Medulla oblongata (tissue), 1 donor: Measurements from ENCODE around the gene PTPRA.
A peak's percentile ranks its signal among the peaks of the same experiment; 100 is the strongest.
"Not testable (repeated sequence)": the region's sequence is repeated elsewhere in the genome, so short reads cannot be mapped to it uniquely, and the experiment has no call there.

ENCODE experiments used
- DNase-seq: peaks from one replicate; pipeline ENCODE4 v3.0.0-alpha.2; 2015; ENCODE audit errors: extremely low spot score

PTPRA gene

DNA sequence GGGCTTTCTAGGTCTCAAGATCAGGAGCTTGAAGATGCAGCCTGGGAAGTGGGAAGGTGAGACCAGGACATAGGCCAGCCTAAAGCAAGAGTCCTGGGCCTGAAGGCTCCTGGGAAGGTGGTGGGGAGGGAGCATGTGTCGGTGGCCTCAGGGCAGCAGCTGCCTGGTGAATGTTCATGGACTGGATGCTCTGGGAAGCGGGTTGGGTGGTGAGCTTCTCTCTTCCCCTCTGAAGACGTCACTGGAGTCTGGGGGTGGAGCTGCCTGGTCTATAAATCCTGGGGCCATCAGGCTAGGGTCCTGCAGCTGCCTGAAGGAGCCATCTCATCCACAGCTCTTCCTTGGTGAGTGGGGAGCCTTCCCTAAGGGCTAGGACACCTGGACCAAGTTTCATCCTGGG is 170.0 kb downstream of the PTPRA start, which contains the start of gene GNRH2:
Gene GNRH2, plus strand, starts transcription at position 301 of the 400 bp plus-strand sequence. CDS start 793 bp downstream, outside the sequence.
- no peak for DNase-seq

DNA sequence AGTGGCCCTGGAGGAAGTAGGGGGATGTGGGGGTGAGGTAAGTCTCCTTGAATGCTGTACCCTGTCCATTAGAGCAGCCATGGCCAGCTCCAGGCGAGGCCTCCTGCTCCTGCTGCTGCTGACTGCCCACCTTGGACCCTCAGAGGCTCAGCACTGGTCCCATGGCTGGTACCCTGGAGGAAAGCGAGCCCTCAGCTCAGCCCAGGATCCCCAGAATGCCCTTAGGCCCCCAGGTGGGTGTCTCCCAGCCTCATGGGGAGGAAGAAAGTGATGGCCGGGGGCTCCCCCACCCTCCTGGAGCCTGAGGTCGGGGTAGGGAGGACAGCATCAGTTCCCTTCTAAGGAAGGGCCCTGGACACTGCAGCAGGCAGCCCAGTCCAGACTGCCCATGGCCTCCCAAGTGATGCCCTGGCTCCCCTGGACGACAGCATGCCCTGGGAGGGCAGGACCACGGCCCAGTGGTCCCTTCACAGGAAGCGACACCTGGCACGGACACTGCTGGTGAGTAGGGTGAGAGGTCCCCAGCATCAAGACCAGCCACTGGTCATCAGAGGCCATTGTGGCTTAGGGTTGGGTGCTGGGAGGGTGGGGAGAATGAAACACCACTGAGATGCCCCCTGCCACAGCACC is 171.2 kb downstream of the PTPRA start:
- no peak for DNase-seq

- no peak for DNase-seq
Measured at GRCh38 chr20:3045042-3045815, 171.9 kb downstream of the PTPRA start.

DNA sequence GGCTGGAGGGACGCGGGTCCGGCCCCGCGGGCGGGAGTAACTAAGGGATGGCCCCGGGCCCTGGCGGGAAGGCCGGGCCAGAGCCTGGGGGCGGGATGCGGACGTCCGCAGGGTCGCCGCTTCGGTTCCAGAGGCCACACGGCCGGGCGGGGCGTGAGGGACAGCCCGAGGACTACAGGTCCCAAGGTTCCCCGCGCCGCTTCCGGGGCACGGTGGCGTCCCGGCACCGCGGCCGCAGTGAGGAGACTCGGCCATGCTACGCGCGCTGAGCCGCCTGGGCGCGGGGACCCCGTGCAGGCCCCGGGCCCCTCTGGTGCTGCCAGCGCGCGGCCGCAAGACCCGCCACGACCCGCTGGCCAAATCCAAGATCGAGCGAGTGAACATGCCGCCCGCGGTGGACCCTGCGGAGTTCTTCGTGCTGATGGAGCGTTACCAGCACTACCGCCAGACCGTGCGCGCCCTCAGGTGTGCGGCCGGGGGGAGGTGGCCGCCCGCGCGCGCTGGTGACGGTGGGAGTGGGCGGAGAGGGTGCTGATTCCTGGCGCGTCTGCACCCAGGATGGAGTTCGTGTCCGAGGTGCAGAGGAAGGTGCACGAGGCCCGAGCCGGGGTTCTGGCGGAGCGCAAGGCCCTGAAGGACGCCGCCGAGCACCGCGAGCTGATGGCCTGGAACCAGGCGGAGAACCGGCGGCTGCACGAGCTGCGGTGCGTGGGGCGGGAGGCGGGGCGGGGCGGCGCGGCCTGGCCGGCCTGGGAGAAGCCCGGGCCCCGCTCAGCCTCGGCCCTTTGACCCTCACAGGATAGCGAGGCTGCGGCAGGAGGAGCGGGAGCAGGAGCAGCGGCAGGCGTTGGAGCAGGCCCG is 172.8 kb downstream of the PTPRA start, which contains the start of gene MRPS26:
Gene MRPS26, plus strand, starts transcription at position 237 of the 861 bp plus-strand sequence. Its CDS starts 17 bp downstream, at position 254.
- DNase-seq: peak; percentile 92

DNA sequence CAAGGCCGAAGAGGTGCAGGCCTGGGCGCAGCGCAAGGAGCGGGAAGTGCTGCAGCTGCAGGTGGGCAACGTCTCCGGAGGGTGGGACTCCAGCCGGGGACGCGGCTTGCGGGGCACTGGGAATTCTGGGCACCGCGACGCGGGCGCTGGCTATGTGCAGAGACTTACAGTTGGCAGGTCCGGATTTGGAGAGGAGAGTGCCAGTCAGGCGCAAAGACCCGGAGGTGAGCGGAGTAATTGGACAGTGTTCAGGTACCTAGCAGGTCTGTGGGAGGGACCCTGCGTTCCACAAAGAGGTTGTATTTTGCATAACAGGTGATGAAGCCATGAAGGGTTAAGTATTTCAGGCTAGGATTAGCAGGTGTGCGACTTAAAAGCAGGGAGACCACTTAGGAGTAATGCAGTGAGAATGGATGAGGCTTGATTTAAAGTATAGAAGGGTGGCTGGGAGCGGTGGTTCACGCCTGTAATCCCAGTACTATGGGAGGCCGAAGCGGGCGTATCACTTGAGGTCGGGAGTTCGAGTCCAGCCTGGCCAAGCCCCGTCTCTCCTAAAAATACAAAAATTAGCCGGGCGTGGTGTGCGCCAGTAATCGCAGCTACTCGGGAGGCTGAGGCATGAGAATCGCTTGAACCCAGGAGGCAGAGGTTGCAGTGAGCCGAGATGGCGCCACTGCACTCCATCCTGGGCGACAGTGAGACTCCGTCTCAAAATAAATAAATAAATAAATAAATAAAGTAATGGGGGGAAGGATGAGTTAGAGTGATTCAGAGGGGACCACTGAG is 173.6 kb downstream of the PTPRA start:
- no peak for DNase-seq

GRCh38 chr20:3047486-3048419 is 174.5 kb downstream of the PTPRA start:
- DNase-seq: no peak

- no peak for DNase-seq
Measured at GRCh38 chr20:3051385-3052019, 178.2 kb downstream of the PTPRA start.

DNA sequence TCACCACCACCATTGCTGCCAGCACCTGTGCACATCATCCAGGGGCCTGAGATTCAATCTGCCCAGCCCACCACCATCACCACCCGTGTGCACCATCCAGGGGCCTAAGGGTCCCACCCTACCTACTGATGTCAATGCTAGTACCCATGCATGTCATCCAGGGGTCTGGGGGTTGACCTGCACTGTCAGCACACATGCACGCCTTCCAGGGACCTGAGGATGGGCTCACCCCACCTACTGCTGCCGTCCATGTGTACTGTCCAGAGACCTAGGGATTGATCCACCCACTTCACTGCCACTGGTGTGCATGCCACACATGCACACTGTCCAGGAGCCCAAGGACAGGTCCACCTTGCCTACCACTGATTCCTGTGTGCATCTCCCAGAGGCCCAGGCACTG is 186.2 kb downstream of the PTPRA start:
- no peak for DNase-seq

DNA sequence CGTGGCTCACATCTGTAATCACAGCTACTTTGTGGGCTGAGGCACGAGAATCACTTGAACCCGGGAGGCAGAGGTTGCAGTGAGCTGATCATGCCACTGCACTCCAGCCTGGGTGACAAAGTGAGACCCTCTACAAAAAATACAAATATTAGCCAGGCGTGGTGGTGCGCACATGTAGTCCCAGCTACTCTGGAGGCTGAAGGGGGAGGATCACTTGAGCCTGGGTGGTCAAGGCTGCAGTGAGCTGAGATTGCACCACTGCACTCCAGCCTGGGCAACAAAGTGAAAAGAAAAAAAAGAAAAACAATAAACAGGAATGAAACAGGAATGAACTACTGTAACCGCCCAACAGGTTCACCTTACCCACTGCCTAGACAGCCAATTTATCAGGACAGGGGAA is 190.8 kb downstream of the PTPRA start:
- not testable (repeated sequence) for DNase-seq

DNA sequence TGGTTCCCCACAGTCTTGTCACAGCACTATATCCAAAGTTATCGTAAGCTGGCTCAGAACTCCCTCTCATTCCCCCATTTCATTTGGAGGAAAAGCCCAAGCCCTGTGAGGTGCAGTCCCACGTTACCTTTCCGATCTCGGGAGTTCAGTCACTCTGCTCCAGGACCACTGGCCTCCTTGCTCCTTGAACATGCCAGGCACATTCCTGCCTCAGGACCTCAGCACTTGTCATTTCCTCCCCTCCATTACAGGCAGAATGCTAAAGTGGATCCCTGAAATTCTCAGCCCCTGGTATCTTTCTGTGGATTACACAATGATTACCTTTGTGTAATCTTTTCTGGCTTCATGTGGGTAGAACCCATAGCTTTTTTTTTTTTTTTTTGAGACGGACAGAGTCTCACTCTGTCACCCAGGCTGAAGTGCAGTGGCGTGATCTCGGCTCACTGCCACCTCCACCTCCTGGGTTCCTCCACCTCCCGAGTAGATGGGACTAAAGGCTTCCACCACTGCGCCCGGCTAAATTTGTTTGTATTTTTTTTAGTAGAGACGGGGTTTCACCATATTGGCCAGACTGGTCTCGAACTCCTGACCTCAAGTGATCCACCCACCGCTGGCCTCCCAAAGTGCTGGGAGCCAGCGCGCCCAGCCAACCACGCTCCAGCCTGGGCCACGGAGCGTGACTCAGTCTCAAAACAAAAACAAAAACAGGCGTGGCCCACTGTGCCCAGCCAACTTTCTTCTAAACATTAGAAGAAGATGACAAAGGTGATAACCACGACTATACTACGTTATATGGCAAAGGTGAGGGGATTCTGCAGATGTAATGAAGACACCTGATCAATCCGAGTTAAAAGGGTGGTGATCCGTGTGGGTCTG is 194.1 kb downstream of the PTPRA start:
- DNase-seq: no peak

- DNase-seq: peak; percentile 35
Measured at GRCh38 chr20:3068075-3068474, 194.8 kb downstream of the PTPRA start.

- DNase-seq: no peak
Measured at GRCh38 chr20:3068986-3069900, 196.0 kb downstream of the PTPRA start.

DNA sequence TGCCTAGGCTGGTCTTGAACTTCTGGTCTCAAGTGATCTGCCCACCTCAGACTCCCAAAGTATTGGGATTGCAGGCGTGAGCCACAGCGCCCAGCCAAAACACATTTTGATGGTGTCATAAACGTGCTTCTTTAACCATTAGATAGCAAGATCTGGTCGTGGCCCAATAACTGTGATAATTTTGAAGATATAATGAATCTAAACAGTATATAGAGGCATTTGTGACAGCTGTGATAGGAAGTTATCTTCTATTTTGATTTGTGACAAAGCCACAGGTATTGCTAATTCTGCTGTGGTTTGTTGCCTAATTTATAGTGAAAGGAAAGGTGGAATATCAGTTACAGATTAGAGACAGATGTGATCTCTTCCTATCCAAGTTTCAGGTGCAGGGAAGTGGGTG is 197.4 kb downstream of the PTPRA start:
- DNase-seq: no peak

DNA sequence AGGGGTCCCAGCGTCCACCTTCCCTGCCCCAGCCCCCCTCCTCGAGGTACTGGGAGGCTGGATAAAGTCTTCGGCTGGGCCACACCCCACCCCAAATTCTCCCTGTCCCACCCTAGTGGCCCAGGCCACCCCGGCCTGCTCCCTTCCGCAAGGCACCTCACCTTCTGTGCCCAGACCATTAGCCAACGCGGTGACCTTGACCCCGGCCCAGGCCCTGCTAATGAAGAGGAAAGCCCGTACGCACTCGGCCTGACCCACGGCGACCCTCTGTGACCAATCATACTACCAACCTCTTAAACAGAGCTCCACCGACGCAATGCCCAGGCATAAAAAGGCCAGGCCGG is 198.0 kb downstream of the PTPRA start:
- DNase-seq: no peak

DNA sequence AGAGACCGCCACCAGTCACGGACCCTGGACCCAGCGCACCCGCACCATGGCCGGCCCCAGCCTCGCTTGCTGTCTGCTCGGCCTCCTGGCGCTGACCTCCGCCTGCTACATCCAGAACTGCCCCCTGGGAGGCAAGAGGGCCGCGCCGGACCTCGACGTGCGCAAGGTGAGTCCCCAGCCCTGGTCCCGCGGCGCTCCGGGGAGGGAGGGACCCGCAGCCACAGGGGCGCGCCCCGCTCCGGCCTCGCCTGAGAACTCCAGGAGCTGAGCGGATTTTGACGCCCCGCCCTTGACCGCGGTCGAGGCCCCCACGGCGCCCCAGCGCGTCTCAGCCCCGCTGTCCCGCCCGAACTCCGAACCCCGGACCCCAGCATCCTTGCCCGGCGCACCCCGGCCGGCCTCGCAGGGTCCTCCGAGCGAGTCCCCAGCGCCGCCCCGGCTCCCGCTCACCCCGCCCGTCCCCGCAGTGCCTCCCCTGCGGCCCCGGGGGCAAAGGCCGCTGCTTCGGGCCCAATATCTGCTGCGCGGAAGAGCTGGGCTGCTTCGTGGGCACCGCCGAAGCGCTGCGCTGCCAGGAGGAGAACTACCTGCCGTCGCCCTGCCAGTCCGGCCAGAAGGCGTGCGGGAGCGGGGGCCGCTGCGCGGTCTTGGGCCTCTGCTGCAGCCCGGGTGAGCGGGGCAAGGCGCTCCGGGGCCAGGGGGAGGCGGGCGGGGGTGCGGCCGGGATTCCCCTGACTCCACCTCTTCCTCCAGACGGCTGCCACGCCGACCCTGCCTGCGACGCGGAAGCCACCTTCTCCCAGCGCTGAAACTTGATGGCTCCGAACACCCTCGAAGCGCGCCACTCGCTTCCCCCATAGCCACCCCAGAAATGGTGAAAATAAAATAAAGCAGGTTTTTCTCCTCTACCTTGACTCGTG is 198.6 kb downstream of the PTPRA start, which contains the start of gene OXT:
Gene OXT, plus strand, starts transcription at position 11 of the 920 bp plus-strand sequence. Its CDS starts 36 bp downstream, at position 47.
- DNase-seq: no peak

DNA sequence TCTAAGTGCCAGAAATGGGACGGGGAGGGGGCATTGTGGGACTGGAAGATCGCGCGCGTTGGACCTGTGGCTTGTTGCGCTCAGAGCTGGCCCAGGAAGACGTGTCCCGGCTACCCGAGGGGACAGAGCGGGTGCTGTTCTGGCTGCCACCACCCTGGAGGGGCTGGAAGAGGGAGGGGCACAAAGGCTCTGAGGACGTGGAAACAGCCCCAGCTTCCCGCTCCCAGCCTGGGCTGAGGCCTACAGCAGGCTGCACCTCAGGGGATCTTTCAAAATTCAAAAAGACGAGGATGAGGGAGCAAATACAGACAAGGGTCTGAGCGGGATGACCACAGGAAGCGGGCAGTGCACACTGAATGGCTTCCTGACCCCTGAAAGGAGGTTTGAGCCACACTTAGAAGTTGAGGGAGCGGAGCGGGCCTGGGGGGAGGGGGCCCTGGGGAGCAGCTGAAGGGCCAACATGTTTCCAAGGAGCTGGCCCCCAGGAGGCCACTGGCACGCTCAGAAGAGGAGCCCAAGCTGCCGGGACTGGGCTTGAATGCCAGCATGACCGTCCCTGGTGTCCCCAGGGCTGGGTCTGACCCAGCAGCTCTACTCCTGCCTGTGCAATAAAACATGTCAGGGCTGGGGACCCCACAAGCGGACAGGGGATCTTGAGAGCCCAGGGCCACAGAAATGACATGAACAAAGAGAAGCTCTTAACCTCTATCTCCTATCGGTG is 199.4 kb downstream of the PTPRA start:
- DNase-seq: no peak
